ENCODE measurements around the gene BTG2.

DNA sequence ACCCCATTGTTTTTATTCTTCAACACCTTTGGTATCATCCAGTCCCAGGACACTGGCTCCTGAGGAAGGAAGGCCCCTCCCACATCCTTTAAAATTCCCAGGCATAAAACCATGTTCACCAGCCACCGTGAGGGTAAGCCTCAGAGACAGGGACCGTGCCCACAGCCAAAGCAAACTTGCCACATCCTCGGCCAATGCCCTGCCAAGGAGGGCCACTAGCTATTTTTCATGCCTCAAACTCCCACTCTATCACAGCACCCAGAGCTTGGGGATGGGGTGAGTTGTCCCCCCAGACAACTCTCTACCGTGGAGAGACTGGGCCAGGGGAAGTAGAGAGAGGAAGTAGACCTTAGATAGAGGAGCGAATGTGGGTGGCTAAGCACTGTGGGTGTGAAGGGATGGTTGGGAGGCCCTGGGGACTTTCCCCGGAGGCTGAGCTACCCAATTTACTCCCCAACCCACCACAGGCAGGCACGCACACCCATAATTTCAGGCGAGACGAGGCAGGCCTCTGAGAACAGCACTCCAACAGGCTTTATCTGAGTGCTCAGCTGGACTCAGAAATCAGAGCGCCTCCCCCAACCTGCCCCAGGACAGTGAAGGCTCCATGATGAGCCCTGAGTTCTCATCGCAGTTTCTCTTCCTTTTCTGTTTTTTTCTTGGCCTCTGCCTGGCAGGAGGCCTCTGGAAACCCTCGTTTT lies 15.9 kb upstream of the BTG2 start:
- TF ChIP-seq, protein P1, sequence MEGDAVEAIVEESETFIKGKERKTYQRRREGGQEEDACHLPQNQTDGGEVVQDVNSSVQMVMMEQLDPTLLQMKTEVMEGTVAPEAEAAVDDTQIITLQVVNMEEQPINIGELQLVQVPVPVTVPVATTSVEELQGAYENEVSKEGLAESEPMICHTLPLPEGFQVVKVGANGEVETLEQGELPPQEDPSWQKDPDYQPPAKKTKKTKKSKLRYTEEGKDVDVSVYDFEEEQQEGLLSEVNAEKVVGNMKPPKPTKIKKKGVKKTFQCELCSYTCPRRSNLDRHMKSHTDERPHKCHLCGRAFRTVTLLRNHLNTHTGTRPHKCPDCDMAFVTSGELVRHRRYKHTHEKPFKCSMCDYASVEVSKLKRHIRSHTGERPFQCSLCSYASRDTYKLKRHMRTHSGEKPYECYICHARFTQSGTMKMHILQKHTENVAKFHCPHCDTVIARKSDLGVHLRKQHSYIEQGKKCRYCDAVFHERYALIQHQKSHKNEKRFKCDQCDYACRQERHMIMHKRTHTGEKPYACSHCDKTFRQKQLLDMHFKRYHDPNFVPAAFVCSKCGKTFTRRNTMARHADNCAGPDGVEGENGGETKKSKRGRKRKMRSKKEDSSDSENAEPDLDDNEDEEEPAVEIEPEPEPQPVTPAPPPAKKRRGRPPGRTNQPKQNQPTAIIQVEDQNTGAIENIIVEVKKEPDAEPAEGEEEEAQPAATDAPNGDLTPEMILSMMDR (IDR thresholded peaks at IDR 0.05), result no peak
- TF ChIP-seq TEAD4 (CRISPR knock-in tag; IDR thresholded peaks at IDR 0.05) (no peak), TCF7 (CRISPR knock-in tag; IDR thresholded peaks at IDR 0.05; ENCODE audit: low read depth) (no peak), ATF2 (CRISPR knock-in tag; IDR thresholded peaks at IDR 0.05; ENCODE audit: borderline replicate concordance, low read depth) (no peak), MAX (CRISPR knock-in tag; IDR thresholded peaks at IDR 0.05) (no peak), ETV6 (CRISPR knock-in tag; IDR thresholded peaks at IDR 0.05) (no peak), PRDM15 (CRISPR knock-in tag; IDR thresholded peaks at IDR 0.05) (no peak), CBFB (CRISPR knock-in tag; IDR thresholded peaks at IDR 0.05; ENCODE audit: low read depth) (no peak), NR1H2 (CRISPR knock-in tag; IDR thresholded peaks at IDR 0.05) (no peak), HMGXB4 (CRISPR knock-in tag; IDR thresholded peaks at IDR 0.05) (no peak), ZBTB43 (CRISPR knock-in tag; IDR thresholded peaks at IDR 0.05) (no peak)
- TF ChIP-seq, protein P2, sequence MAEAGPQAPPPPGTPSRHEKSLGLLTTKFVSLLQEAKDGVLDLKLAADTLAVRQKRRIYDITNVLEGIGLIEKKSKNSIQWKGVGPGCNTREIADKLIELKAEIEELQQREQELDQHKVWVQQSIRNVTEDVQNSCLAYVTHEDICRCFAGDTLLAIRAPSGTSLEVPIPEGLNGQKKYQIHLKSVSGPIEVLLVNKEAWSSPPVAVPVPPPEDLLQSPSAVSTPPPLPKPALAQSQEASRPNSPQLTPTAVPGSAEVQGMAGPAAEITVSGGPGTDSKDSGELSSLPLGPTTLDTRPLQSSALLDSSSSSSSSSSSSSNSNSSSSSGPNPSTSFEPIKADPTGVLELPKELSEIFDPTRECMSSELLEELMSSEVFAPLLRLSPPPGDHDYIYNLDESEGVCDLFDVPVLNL (CRISPR knock-in tag; IDR thresholded peaks at IDR 0.05; ENCODE audit: borderline replicate concordance, low read depth), result no peak

Measured in WTC11 (cell line).